Measurements from ENCODE around the gene EFCAB11. TPM values are rescaled to one million over a fixed set of nuclear protein-coding genes. Genes with fewer than 3 reads are reported as not detected.

Gene EFCAB11
- total RNA-seq, 6 experiments from 2014 or later, result 1.7 to 4.7 (median 3.2) TPM

GRCh38 chr14:89960914-89961313 lies 6.4 kb upstream of the EFCAB11 start:
- no peak overlapping the region for H3K27ac ChIP-seq
- H3K4me1 ChIP-seq, result peaks cover 0 to 10% (median 0%) of the 10 kb centered on the region in 4 donors
- DNase-seq, result no peak
- TF ChIP-seq POLR2A (IDR thresholded peaks at IDR 0.05) (no peak), CTCF (IDR thresholded peaks at IDR 0.05) (no peak)
- WGBS (ENCODE audit: insufficient coverage, low coverage, low lambda C conversion rate, missing lambda C conversion rate), result no CpG with 5 or more reads among the region's 3 CpGs
- ATAC-seq, result no peak
- no peaks in the 10 kb centered on the region for H3K9me3 ChIP-seq
- no peak overlapping the region for H3K4me3 ChIP-seq
- H3K36me3 ChIP-seq, result no peaks in the 10 kb centered on the region
- no peaks in the 10 kb centered on the region for H3K27me3 ChIP-seq
- intact Hi-C loops (cut with DNase I), result no loop called here

GRCh38 chr14:89959853-89960445 lies 5.4 kb upstream of the EFCAB11 start:
- H3K9me3 ChIP-seq, result no peaks in the 10 kb centered on the region
- H3K4me3 ChIP-seq, result no peak overlapping the region
- 66% methylated on average over 3 of the region's 3 CpGs for WGBS (ENCODE audit: insufficient coverage, low coverage, low lambda C conversion rate, missing lambda C conversion rate)
- TF ChIP-seq CTCF (IDR thresholded peaks at IDR 0.05) (no peak), POLR2A (IDR thresholded peaks at IDR 0.05) (no peak)
- intact Hi-C loops (cut with DNase I), result no loop called here
- H3K27ac ChIP-seq, result no peak overlapping the region
- ATAC-seq (no peak), DNase-seq (no peak)
- H3K27me3 ChIP-seq, result no peaks in the 10 kb centered on the region
- peaks cover 0 to 10% (median 0%) of the 10 kb centered on the region in 4 donors for H3K4me1 ChIP-seq
- H3K36me3 ChIP-seq, result no peaks in the 10 kb centered on the region

GRCh38 chr14:89958966-89959365 lies 4.4 kb upstream of the EFCAB11 start:
- no peak for ATAC-seq
- peaks cover 0 to 10% (median 0%) of the 10 kb centered on the region in 4 donors for H3K4me1 ChIP-seq
- WGBS (ENCODE audit: insufficient coverage, low coverage, low lambda C conversion rate, missing lambda C conversion rate), result 78% methylated on average over 1 of the region's 1 CpG
- H3K27me3 ChIP-seq, result no peaks in the 10 kb centered on the region
- no peaks in the 10 kb centered on the region for H3K36me3 ChIP-seq
- no peak for DNase-seq
- no peak overlapping the region for H3K4me3 ChIP-seq
- intact Hi-C loops (cut with DNase I), result no loop called here
- H3K27ac ChIP-seq, result no peak overlapping the region
- H3K9me3 ChIP-seq, result no peaks in the 10 kb centered on the region
- TF ChIP-seq CTCF (IDR thresholded peaks at IDR 0.05), result no peak
- no peak for TF ChIP-seq POLR2A (IDR thresholded peaks at IDR 0.05)

- intact Hi-C loops (cut with DNase I), result no loop called here
- Histone ChIP-seq H3K27me3 (no peaks in the 10 kb centered on the region), H3K4me3 (no peak overlapping the region), H3K9me3 (no peaks in the 10 kb centered on the region), H3K27ac (no peak overlapping the region), H3K36me3 (no peaks in the 10 kb centered on the region), H3K4me1 (peaks cover 0 to 10% (median 0%) of the 10 kb centered on the region in 4 donors)
- WGBS (ENCODE audit: insufficient coverage, low coverage, low lambda C conversion rate, missing lambda C conversion rate), result 100% methylated on average over 4 of the region's 8 CpGs
- no peak for ATAC-seq
- DNase-seq, result no peak
- TF ChIP-seq POLR2A (IDR thresholded peaks at IDR 0.05) (no peak), CTCF (IDR thresholded peaks at IDR 0.05) (no peak)
These were observed 3.3 kb upstream of the EFCAB11 start for GRCh38 chr14:89957791-89958190.
